Measurements from ENCODE around the gene PNPLA7.
"Not testable (repeated sequence)": the region's sequence is repeated elsewhere in the genome, so short reads cannot be mapped to it uniquely, and the experiment has no call there.

Gene PNPLA7

DNA sequence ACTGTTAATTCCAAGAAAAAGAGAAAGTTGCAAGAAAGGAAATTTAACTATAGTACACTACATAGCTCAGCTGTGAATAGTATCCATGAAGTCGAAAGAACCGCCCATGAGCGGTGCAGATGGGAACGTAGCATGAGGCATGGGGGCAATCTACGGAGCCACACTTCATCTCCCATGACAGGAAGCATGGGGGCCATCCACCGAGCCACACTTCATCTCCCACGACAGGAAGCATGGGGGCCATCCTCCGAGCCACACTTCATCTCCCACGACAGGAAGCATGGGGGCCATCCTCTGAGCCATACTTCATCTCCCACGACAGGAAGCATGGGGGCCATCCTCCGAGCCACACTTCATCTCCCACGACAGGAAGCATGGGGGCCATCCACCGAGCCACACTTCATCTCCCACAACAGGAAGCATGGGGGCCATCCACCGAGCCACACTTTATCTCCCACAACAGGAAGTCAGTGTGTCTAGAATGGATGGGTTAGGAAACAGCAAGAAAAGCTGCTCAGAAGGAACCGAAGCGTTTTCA, 13.5 kb downstream of the PNPLA7 start:
- not testable (repeated sequence) for DNase-seq

- DNase-seq: no peak
Observed at GRCh38 chr9:137535120-137535428, 15.1 kb downstream of the PNPLA7 start.

GRCh38 chr9:137534256-137535119, 15.7 kb downstream of the PNPLA7 start:
- DNase-seq: no peak

GRCh38 chr9:137532891-137533468, 17.2 kb downstream of the PNPLA7 start:
- DNase-seq: not testable (repeated sequence)

DNA sequence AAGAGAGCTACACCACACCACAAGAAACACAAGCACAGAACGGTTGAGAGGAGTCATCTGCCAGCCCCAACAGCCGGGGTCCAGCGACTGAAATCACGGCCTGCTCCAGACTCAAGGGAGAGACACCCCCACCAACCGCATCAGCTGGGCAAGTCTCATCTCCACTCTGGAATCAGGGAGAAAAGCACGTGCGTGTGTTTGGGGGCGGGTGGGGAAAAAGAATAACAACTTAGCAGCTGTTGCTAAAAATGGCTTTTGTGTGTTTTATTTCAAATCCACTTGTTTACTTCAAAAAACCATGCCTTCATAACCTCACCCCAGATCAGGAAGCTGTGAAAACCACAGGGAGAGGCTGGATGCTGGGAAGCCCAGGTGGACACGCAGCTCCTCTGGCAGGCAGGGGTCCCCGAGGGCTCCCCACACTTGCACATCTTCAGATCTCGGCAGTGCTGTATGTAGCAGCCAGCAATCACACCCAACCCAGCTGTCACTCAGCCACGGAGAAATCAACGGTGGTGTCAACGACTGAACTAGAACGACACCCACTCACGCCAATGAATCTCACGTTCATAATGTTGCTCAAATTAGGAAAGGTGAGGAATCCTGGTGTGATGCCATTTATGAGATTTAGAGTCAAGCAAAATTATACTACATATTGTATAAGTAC, 19.0 kb downstream of the PNPLA7 start:
- no peak for DNase-seq

DNA sequence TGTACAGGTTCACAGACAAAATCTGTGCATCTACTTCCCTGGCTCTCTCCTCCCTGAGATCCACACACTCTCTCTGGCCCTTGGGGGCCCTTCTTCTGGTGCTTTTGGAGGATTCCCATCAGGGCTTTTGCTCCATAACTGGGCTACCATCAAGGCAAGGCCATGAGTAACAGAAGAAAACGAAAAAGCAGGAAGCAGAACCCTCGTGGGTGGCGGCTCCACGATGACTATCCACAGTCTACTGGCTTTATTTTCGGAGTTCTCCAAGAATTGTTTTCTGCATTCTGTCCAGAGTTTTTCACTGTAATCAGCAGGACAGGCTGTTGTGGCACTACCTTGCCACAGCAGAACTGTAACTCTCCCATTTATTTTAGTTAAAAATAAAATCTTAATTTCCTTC, 19.9 kb downstream of the PNPLA7 start:
- no peak for DNase-seq

DNA sequence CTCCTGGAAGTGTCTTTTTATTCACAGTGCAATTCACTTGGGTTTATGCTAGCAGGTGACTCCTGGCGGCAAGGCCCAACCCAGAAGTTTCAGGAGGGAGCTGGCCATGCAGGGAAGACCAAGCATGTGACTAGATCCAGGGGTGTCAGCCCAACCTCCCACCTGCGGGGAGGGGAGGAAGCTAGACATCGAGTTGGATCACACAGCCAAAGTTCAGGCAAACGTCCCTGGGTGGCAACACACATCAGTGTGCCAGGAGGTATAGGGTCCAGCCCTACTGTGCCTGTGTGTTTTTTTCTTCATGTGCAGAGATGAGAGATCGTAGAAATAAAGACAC, 25.3 kb downstream of the PNPLA7 start:
- no peak for DNase-seq

DNA sequence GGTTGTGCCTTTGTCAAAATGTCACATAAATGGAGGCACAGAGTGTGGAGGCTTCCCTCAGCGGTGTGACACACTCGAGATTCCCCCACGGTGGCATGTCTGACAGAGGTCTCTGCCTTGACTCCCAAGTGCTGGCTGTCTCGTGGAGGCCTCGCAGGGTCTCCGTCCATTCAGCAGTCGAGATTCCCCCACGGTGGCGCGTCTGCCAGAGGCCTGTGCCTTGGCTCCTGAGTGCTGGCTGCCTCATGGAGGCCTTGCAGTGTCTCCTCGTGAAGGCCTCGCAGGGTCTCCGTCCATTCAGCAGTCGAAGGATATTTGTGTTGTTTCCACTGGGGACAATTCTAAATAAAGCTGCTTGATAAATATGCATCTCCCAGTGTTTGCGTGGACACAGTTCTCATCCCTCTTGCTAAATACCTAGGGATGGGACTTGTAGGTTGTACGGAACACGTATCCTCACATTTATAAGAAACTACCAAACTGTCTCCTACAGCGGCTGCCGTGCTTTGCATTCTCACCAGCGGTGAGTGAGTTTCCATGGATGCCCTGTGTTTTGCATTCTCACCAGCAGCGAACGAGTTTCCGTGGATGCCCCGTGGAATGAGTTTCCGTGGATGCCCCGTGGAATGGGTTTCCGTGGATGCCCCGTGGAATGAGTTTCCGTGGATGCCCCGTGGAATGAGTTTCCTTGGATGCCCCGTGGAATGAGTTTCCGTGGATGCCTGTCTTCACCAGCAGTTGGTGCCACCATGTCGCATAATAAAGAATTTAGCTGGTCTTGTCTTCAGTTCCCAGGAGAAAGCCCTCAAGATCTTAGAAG, 25.8 kb downstream of the PNPLA7 start:
- no peak for DNase-seq

DNA sequence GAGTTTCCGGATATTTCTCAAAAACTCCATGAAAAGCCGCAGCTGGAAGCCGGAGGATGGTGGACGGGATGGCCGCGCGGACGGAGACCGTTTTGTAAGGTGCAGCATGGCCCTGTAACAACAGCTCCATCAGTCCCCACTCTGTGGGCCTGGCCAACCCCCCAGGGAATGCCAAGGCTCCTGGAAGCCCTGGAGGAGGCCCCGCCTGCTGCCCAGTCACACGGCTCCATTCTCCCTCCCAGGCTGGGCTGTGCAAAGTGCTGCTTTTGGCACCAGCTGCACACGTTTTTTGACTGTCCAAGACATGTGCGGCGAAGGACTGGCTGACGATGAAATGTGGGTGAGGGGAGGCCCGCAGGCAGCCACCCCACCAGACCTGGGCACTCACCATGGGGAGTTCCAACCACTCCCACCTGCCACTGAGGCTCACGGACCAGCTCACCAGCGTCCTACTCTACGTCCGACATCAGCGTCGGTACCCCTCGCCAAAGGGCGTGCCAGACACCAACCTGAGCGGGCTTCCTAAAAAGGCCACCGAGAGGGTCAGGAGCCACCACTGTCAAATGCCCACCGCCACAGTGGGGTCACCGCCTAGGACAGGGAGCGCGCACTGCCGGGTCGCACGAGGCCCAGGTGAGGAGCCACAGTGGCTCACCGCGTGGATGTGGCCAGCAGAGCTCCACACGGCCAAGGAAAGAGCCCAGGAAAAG, 27.3 kb downstream of the PNPLA7 start:
- no peak for DNase-seq

DNA sequence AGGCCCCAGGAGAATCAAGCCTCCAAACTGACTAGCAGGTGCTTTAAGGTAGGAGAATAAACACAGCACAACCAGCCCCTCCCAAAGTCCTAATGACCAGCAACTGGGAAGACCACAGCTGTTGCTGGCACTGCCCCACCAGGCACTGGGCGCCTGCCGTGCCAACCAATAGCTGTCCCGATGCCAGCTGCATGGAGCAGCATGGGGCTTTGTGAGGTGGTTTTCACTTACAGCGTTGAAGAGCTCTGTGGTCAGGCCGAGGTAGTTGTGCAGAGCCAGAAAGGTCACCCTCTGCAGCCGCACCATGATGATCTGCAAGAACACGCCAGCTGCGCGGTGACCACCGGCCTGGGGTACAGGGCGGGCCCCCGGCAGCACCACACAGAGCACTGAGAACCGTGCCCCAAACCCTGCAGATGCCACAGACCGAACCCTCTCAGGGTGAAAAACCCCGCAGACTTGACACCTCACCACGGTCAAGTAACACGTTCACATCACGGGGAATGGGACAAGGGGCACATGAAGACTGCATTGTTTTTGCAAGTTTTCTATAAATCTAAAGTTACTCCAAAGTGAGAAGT, 28.7 kb downstream of the PNPLA7 start:
- DNase-seq: no peak

- DNase-seq: no peak
Observed at GRCh38 chr9:137520614-137521404, 29.4 kb downstream of the PNPLA7 start.

GRCh38 chr9:137519553-137519952, 30.6 kb downstream of the PNPLA7 start:
- no peak for DNase-seq

GRCh38 chr9:137518661-137519459, 31.3 kb downstream of the PNPLA7 start:
- DNase-seq: not testable (repeated sequence)

GRCh38 chr9:137516144-137516917, 33.9 kb downstream of the PNPLA7 start:
- DNase-seq: no peak

DNA sequence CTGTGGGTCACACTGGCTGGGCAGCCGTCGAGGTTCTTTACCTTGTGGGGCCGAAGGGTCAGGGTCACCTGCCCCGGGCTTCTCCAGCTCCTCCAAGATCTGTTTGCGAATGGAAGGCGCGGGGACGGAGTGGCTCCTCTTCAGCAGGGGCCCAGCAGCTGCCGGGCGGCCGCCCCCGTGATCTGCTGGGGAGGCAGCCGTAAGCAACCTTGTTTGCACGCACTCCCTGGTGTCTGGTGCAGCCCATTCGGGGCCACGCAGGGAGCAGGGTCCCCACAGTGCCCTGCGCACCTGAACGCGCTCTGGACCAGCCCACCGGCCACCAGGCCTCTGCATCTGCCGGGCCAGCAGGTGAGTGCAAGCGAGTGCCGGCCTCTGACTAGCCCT, 34.9 kb downstream of the PNPLA7 start:
- no peak for DNase-seq

DNA sequence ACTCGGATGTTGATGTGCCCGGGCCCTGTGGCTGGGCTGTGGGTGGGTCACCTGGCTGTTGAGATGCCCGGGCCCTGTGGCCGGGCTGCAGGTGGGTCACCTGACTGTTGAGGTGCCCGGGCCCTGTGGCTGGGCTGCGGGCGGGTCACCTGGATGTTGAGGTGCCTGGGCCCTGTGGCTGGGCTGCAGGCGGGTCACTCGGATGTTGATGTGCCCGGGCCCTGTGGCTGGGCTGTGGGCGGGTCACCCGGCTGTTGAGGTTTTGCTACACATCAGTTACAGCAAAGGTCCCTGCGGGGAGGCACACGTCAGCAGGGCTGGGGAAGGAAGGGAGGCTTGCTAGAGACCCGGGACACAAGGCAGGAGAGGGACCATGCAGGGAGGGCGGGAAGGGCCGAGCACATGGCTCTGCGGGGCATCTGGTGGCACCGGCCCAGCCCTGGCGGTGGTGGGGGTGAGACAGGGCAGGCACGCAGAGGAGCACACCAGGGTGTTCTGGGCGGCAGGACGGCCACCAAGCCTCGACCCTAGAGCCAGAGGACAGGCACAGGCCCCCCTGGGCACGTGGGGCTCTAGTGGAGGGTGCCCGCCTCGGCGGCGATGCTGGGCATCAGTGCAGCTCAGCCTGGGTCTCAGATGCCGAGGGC, 35.4 kb downstream of the PNPLA7 start:
- no peak for DNase-seq

- not testable (repeated sequence) for DNase-seq
Observed at GRCh38 chr9:137513801-137514570, 36.2 kb downstream of the PNPLA7 start.

DNA sequence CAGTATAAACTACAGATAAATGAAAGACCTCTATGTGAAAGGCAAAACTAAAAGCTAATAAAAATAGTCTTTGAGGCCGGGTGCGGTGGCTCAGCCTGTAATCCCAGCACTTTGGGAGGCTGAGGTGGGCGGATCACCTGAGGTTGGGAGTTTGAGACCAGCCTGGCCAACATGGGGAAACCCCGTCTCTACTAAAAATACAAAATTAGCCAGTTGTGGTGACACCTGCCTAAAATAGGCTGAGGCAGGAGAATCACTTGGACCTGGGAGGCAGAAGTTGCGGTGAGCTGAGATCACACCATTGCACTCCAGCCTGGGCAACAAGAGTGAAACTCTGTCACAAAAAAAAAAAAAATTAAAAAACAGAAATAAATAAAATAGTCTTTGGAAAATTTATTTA, 37.1 kb downstream of the PNPLA7 start:
- not testable (repeated sequence) for DNase-seq

Measured in stimulated activated CD4-positive, alpha-beta T cell treated with anti-CD3 and anti-CD28 coated beads, Interleukin-4, amount 100 ng/mL, for 1 hour (primary cell).